NCI-H460 (cell line): ENCODE data around the gene TCEA2. TPM values are rescaled to one million over a fixed set of nuclear protein-coding genes. Genes with fewer than 3 reads are reported as not detected.

Source experiments
- DNase-seq: peaks from one replicate; pipeline ENCODE4 v3.0.0-alpha.2; 2016; ENCODE audit warnings: low read depth; ENCODE audit errors: extremely low read depth
- total RNA-seq: library from RNA; depleted of rRNA; stranded (reverse); fragments of >200 nt; shearing (Covaris generic); gene quantifications from 2 replicates; pipeline ENCODE4 v1.2.3, GENCODE V29; 2014

Gene TCEA2
- total RNA-seq, 1 experiment from 2014 or later, result 31.0 TPM

DNA sequence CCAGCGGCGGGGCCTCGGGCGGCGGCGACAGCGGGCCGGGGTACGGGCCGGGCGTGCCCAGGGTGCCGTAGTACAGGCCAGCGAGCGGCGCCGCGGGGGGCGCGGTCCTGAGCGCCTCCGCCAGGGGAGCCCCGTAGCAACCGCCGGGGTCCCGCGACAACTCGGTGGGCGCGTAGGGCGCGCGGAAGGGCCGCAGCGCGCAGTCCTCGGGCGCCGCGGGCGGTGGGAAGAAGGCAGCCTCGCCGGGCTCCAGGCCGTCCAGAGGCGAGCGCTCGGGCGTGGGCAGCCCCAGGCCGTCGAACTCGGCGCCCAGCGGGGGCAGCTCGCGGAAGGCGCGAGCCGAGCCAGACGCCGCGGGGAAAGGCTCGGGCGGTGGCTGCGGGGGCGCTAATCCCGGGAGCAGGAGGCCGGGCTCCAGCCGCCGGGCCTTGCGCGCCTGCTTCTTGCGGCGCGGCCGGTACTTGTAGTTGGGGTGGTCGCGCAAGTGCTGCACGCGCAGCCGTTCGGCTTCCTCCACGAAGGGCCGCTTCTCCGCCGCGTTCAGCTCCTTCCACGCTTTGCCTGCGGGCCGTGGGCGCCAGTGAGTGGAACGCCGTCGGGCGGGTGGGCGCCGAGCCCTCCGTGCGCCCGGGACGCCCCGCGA is 14.5 kb upstream of the TCEA2 start:
- no peak for DNase-seq

DNA sequence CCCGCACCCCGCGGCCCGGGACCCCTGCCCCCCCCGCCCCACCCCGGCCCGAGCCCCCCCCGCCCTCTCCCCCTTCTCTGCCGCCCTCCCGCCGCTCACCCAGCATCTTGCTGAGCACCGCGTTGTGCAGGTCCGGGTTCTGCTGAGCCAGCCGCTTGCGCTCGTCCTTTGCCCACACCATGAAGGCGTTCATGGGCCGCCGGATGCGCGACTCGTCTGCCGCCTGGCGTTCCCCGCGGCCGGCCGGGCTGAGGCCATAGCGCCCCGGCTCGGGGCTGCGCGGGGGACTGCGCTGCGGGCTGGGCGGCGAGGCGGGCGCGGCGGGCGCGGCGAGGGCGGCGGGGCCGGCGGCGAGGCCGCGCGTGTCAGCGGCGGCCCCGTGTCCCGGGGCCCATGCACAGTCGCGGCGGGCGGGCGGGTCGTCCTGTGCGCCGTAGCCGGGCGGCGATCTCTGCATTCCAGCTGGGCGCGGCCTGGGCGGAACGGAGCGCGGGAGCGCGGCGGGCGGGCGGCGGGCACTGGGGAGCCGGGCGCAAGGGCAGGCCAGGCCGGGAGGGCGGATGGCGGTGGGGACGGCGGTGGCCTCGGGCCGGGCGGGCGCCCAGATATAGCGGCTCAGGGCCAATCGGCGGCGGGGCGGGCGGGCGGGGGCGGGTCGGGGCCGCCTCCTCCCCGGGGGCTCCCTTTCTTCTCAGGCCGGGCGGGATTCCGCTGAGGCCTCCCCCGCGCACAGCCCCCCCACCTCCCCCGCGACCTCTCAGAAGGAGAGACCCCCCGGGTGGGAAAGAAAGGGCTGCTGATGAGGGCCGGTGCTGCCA is 13.7 kb upstream of the TCEA2 start, which contains the start of gene SOX18:
TSS of gene SOX18 (minus strand) at position 580 of the 818 bp plus-strand sequence. CDS start at position 457, 123 bp downstream.
- DNase-seq, result no peak

DNA sequence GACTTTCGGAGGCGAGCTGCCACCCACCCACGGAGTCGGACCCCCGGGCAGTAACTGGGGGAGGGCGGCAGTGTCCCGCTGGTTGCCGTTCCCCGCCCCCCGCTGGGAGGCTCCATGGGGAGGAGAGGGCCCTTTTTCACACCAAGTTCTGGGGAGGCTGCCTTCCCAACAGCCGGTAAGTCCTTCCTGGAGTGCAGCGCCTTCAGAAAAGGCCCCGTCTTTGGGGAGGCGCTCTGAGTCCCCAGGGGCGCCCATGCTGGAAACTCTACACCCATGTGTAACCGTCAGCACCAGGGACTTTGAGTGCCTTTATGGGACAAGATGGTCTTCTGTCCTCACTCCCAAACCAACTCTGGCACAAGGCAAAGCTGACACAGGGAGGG is 13.1 kb upstream of the TCEA2 start:
- no peak for DNase-seq

DNA sequence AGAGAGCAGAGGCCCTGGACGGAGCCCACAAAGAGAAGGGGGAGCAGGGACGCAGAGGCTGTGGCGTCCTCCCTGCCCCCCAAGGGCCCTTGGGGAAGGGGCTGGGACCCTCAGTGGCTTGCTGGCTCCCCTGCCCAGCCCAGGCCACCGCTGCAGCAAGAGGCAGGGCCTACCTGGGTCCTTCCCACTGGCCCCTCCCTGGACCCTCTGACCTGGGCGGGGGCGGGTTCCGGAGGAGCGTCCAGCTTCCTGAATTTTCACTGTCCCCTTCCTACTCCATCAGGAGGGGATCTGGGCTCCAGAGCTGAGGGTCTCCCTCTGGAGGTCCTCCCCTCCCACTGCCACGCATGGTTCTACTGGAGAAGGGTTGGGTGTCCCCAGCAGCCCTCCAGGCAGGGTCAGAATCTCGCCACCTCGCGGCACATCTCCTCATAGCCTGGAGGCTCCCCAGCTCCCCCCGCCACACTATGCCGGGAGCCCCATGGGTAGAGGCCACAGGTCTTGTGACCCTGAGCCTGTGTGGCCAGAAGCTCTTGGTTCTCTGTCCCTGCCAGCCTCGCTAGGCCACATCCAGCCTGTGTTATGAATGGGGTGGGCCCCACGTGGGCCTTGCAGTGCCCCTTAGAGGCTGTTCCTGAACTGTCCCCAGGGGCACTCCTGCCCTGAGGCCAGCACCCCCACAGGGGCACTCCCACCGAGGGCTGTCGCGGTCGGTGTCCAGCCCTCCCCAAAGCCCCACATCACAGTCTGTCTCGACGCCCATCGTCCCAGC is 12.6 kb upstream of the TCEA2 start:
- no peak for DNase-seq

- DNase-seq, result no peak
Observed at GRCh38 chr20:64051033-64051452, 12.0 kb upstream of the TCEA2 start.

DNA sequence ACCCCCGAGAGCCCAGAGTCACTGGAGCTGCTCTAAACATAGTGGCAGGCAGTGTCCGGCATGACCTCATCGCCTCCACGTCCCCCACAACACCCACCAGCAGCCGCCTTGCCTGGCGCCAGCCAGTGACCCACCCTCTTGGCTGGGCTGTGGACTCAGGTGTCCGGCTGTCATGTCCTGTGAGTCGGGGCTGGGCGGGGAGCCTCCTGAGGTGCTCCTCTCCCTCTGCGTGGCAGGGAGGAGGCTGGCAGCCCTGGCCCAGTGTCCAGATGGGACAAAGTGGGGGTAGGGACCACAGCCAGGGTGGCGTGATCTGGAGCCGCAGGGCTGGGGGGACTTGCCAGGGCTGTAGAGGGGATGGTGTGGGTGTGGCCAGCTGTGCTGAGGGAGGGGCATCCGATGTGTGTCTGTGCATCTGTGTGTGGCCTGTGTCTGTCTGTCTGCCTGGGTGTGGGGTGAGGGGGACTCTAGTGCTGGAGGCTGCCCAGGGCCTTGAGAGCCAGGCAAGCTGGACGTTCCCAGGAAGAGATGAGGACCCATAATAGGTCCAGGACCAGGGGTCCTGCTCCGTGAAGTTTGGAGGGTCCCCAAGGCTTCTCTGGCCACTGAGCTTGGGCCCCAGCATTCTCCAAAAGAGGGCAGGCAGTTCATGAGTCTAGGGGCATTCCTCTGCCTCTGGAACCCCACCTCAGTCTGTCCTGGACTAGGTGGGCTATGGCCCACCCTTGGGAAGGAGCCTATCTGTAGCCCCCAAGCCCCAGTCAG is 11.3 kb upstream of the TCEA2 start:
- no peak for DNase-seq

DNA sequence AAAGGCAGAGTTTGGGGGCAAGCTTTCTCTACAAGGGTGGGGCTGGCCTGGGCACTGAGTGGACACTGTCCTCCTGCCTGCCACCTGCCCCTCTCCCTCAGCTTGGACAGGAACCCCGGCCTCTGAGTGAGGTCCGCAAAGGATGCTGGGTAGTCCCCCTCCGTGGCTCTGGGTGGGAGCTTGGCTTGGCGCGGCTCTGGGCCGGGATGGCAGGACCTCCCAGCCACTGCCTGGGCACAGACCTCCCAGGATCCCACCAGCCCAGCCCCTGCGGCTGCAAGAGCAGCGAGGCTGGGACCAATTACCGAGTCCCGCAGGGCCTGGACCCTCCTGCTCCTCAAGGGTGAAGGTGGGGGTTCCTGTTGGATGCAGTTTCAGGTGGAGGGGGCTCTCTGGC is 10.7 kb upstream of the TCEA2 start:
- DNase-seq, result no peak

- no peak for DNase-seq
Observed at GRCh38 chr20:64052987-64053840, 9.8 kb upstream of the TCEA2 start.

DNA sequence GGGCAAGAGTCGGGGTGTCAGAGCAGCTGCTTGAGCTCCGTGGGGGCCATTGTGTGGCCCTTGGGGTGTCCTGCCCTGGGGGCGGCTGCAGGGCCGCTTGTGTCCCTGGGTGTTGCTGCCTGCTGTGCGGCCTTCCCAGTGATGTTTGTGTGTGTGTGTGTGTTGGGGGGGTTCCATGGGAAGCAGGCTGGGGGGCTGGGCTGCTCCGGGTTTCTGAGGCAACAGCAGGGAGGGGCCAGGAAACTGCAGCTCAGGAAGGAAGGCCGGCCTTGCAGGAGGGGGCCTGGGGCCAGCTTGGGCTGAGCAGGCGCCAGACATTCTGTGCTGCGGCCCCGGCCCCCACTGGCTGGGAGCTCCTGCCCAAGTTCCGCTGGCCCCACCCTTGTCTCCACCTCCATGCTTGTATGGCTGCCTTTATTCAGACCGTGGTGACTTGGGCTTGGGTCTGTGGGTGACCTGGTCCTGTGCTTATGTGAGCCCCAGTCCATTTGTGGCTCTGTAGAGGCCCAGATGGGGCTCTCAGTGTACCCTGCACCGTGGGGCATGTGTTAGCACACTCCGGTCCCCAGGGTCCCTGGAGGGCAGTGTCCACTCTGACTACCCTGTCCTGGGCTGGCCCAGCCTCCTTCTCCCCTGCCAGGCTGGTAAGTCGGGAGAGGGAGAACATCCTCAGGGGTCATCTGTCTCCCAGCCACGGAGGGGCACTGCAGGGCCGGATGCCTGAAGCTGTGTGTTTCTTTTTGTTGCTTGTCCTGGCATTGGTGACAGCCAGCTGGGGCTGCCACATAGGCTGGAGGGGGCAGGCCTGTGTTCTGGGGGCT is 8.9 kb upstream of the TCEA2 start:
- no peak for DNase-seq

- no peak for DNase-seq
Observed at GRCh38 chr20:64055396-64055892, 7.6 kb upstream of the TCEA2 start.

DNA sequence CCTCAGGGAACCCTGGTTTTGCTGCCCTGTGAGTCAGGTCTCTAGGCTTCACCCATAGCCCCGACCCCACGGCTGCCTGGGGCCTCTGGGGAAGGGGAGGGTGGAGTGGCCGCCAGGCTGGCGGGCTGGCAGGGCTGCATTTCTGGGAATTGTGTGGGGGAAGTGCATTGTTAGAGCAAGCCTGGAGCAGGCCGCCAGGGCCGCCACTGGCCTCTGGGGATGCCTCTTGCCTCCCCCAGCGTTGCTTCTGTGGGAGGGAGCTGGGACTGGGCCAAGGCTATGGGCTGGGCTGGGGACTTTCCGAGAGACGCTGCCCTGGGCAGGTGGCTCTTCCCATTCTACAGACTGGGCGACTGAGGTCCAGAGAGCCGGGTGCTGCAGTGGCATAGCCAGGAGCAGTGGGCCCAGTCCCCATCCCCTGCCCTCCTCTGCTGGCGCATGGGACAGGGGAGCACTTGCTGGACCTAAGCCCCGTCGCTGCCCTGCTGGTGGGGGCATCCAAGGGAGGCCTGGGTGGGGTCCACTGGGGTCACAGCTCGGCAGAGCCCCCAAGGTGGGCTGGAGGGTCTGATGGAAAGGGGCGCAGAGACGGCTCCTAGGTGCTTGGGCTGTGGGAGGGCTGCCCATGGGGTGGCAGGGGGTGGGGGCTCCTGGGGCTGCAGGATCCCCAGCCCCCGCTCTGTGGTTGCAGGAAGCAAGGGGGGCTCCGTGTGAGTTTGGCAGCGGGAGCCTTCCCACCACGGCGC is 6.9 kb upstream of the TCEA2 start:
- no peak for DNase-seq

- no peak for DNase-seq
Observed at GRCh38 chr20:64056639-64056888, 6.4 kb upstream of the TCEA2 start.

- no peak for DNase-seq
Observed at GRCh38 chr20:64056889-64057627, 5.9 kb upstream of the TCEA2 start.

DNA sequence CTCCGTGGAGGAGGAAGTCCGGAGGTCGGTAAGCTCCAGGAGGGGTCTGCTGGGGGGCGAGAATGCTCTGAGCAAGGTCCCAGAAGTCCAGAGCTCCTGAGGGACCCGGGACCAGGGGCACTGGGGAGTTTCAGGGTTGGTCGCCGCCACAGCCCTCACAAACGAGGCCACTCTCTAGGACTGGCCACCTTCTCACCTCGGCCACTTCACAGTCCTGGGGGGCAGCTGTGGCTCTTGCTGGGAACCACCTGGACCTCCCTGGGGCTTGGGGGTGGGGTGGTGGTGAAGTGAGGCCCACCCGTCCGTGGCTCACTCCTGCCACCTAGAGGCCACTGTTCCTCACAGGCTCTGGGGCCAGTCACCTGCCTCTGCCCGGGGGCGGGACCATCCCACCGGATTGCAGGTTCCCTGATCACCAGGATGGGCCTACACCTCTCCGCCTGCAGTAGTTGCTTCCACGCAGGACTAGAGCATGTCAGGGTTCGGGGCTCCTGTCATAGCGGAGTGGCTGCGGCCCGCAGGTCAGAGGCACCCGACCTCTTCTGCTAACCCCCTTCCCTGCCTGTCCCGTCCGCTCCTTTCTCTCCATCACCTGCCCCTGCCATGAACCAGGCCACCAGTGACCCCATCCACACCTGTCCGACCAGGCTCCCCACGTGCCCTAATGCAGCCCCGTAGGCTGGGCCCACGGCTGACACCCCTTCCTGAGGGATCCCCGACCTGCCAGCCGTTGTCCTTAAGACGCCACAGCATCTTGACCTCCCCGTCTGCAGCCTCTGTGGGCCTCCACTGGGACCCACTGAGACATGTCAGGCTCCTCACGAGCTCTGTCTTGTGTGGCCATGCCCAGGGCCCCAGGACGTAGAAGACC is 5.1 kb upstream of the TCEA2 start:
- DNase-seq, result peak; percentile 65

GRCh38 chr20:64058536-64058935 is 4.5 kb upstream of the TCEA2 start:
- no peak for DNase-seq

- DNase-seq, result no peak
Observed at GRCh38 chr20:64062276-64062595, 762 bp upstream of the TCEA2 start.
